IMR-90 (cell line): ENCODE data around the gene CBL. TPM values are rescaled to one million over a fixed set of nuclear protein-coding genes. Genes with fewer than 3 reads are reported as not detected.

Experiments used
- ATAC-seq: fragments of 200-7000 bp; cut with Tn5 transposase; 2 replicates; pipeline ENCODE4 v1.9.1; 2020; ENCODE audit warnings: low read depth, mild to moderate bottlenecking, moderate library complexity
- BruUV-seq: library from RNA; stranded (reverse); fragments of 400-500 nt; replicated peaks from 2 replicates; lab custom pipeline; 2021; lab: Mats Ljungman, UMichigan
- CTCF ChIA-PET: fragments of 300-600 bp; formaldehyde crosslinking; extraction: SDS; loops from one replicate; lab custom pipeline; 2021; ENCODE audit warnings: antibody characterized with exemption; lab: Yijun Ruan, JAX
- POLR2A ChIA-PET: fragments of 300-600 bp; sonication (Branson Sonifier 250); formaldehyde crosslinking; loops from one replicate; lab custom pipeline; 2022; ENCODE audit warnings: antibody characterized with exemption; ENCODE audit not compliant: unreplicated experiment; lab: Charles Lee
- DNase-seq: peaks from one replicate; pipeline ENCODE4 v3.0.0; 2013
- H2AFZ ChIP-seq: replicated peaks from 2 replicates; pipeline ENCODE3; 2013; ENCODE audit warnings: low read length, mild to moderate bottlenecking; ENCODE audit not compliant: poor library complexity
- H2AK5ac ChIP-seq: 2 replicates; pipeline ENCODE4 v1.6.1; 2013; ENCODE audit warnings: low read depth, low read length, inconsistent platforms
- H2AK9ac ChIP-seq: replicated peaks from 2 replicates; pipeline ENCODE3; 2013; ENCODE audit warnings: mild to moderate bottlenecking, low read depth, low read length, moderate library complexity; ENCODE audit not compliant: poor library complexity
- H2BK120ac ChIP-seq: 2 replicates; pipeline ENCODE4 v1.6.1; 2013; ENCODE audit warnings: low read depth, low read length, inconsistent platforms
- H2BK15ac ChIP-seq: 3 replicates; pipeline ENCODE4 v1.6.1; 2013; ENCODE audit warnings: low read depth, low read length, inconsistent platforms
- H2BK20ac ChIP-seq: 2 replicates; pipeline ENCODE4 v1.6.1; 2013; ENCODE audit warnings: low read depth, mild to moderate bottlenecking, inconsistent platforms, low read length, moderate library complexity
- H2BK5ac ChIP-seq: 2 replicates; pipeline ENCODE4 v1.6.1; 2013; ENCODE audit warnings: mild to moderate bottlenecking, low read depth, low read length, inconsistent platforms; ENCODE audit not compliant: poor library complexity, severe bottlenecking
- H3K14ac ChIP-seq: replicated peaks from 2 replicates; pipeline ENCODE4 v1.6.1; 2013; ENCODE audit warnings: low read depth, low read length, inconsistent platforms
- H3K18ac ChIP-seq: 2 replicates; pipeline ENCODE4 v1.6.1; 2013; ENCODE audit warnings: low read depth, low read length, control low read depth
- H3K23ac ChIP-seq: 2 replicates; pipeline ENCODE4 v1.6.1; 2013; ENCODE audit warnings: low read depth, low read length, inconsistent platforms
- H3K27ac ChIP-seq: 2 replicates; pipeline ENCODE4 v1.5.1; 2013; ENCODE audit warnings: mild to moderate bottlenecking, control low read depth, low read length; ENCODE audit not compliant: insufficient read depth
- H3K27me3 ChIP-seq: 2 replicates; pipeline ENCODE4 v1.6.1; 2013; ENCODE audit warnings: low read length; ENCODE audit not compliant: control insufficient read depth, insufficient read depth
- H3K36me3 ChIP-seq: 2 replicates; pipeline ENCODE4 v1.6.1; 2013; ENCODE audit warnings: low read length, mixed read lengths; ENCODE audit not compliant: control insufficient read depth, insufficient read depth
- H3K4ac ChIP-seq: 2 replicates; pipeline ENCODE4 v1.6.1; 2013; ENCODE audit warnings: low read depth, low read length, inconsistent platforms
- H3K4me1 ChIP-seq: 2 replicates; pipeline ENCODE4 v1.6.1; 2013; ENCODE audit warnings: low read length, mixed read lengths; ENCODE audit not compliant: control insufficient read depth, insufficient read depth
- H3K4me2 ChIP-seq: 2 replicates; pipeline ENCODE4 v1.6.1; 2013; ENCODE audit warnings: low read depth, mild to moderate bottlenecking, control low read depth, low read length, moderate library complexity
- H3K4me3 ChIP-seq: 2 replicates; pipeline ENCODE4 v1.5.1; 2013; ENCODE audit warnings: low read depth, mild to moderate bottlenecking, control low read depth, low read length, moderate library complexity; ENCODE audit not compliant: insufficient read depth
- H3K56ac ChIP-seq: 2 replicates; pipeline ENCODE4 v1.6.1; 2013; ENCODE audit warnings: low read length, inconsistent platforms; ENCODE audit not compliant: insufficient read depth; ENCODE audit errors: extremely low read depth
- H3K79me1 ChIP-seq, 2 experiments: 2 replicates each; pipeline ENCODE4 v1.6.1; 2013; ENCODE audit warnings: low read length in 2 of 2, inconsistent platforms in 1 of 2, low read depth in 1 of 2
- H3K9ac ChIP-seq: 2 replicates; pipeline ENCODE4 v1.6.1; 2013; ENCODE audit warnings: low read depth, low read length, control low read depth
- H3K9me1 ChIP-seq: 2 replicates; pipeline ENCODE4 v1.6.1; 2013; ENCODE audit warnings: low read length, inconsistent platforms; ENCODE audit not compliant: insufficient read depth
- H3K9me3 ChIP-seq: 2 replicates; pipeline ENCODE4 v1.6.1; 2013; ENCODE audit warnings: low read length; ENCODE audit not compliant: control insufficient read depth, insufficient read depth
- H4K20me1 ChIP-seq: 2 replicates; pipeline ENCODE4 v1.6.1; 2013; ENCODE audit warnings: low read length, inconsistent platforms; ENCODE audit not compliant: insufficient read depth
- H4K5ac ChIP-seq: 2 replicates; pipeline ENCODE4 v1.6.1; 2013; ENCODE audit warnings: mild to moderate bottlenecking, low read depth, low read length, control low read depth
- H4K8ac ChIP-seq, 2 experiments: 2 replicates each; pipeline ENCODE4 v1.6.1; 2013; ENCODE audit warnings: low read depth in 2 of 2, low read length in 2 of 2, control low read depth in 1 of 2, inconsistent platforms in 1 of 2
- H4K91ac ChIP-seq: 2 replicates; pipeline ENCODE4 v1.6.1; 2013; ENCODE audit warnings: low read depth, low read length, inconsistent platforms; ENCODE audit not compliant: insufficient read depth
- CEBPB ChIP-seq: IDR thresholded peaks from 2 replicates; pipeline ENCODE4 v1.6.1; 2012; ENCODE audit warnings: low read depth, low read length, improper control_type of control experiment
- FOS ChIP-seq: fragments of 150-350 bp; IDR thresholded peaks from 2 replicates; pipeline ENCODE4 v1.6.1; 2016; ENCODE audit warnings: low read depth, low read length
- MAFK ChIP-seq: IDR thresholded peaks from 2 replicates; pipeline ENCODE4 v1.6.1; 2012; ENCODE audit warnings: low read depth, low read length, improper control_type of control experiment
- MXI1 ChIP-seq: IDR thresholded peaks from 2 replicates; pipeline ENCODE4 v1.6.1; 2012; ENCODE audit warnings: low read depth, mild to moderate bottlenecking, low read length, moderate library complexity, borderline replicate concordance
- RCOR1 ChIP-seq: IDR thresholded peaks from 2 replicates; pipeline ENCODE4 v1.6.1; 2012; ENCODE audit warnings: mild to moderate bottlenecking, low read length, improper control_type of control experiment; ENCODE audit not compliant: insufficient replicate concordance
- RFX5 ChIP-seq: IDR thresholded peaks from 2 replicates; pipeline ENCODE4 v1.8.0; 2012; ENCODE audit warnings: low read depth, mild to moderate bottlenecking, low read length, moderate library complexity
- SMC3 ChIP-seq: fragments of 150-350 bp; IDR thresholded peaks from 2 replicates; pipeline ENCODE4 v1.6.1; 2016; ENCODE audit warnings: low read depth, mild to moderate bottlenecking, antibody characterized with exemption, low read length, moderate library complexity
- WGBS, 2 experiments: methylation state at CpG; one replicate each; pipeline versions ENCODE4 v1.1.5 to v1.1.7; 2013; ENCODE audit warnings: missing lambda C conversion rate in 2 of 2; ENCODE audit not compliant: insufficient read length in 1 of 2; ENCODE audit errors: extremely low coverage in 2 of 2; 5-methylcytosine and 5-hydroxymethylcytosine counted together
- dilution Hi-C: fragments of 300-500 bp; cut with HindIII; formaldehyde crosslinking; loops from one replicate; pipeline ENCODE4 v1.14.3; 2018; ENCODE audit warnings: low sequenced_read_pairs; ENCODE audit not compliant: unreplicated experiment
- in situ Hi-C: fragments of 300-500 bp; cut with MboI; formaldehyde crosslinking; loops from 3 replicates; pipeline ENCODE4 v1.14.3; 2019; ENCODE audit warnings: low sequenced_read_pairs, inconsistent platforms, mixed read lengths
- intact Hi-C: fragments of 100-400 bp; cut with micrococcal nuclease; formaldehyde crosslinking; loops from 2 replicates; pipeline ENCODE4 v1.10.0; 2022
- polyA plus RNA-seq, 3 experiments: library from polyadenylated mRNA; depleted of rRNA; stranded (reverse); fragments of >200 nt; gene quantifications; 2 replicates each; pipeline ENCODE4 v1.2.3, GENCODE V29; 2012; ENCODE audit warnings: low replicate concordance in 1 of 3
- total RNA-seq: library from RNA; depleted of rRNA; stranded (reverse); fragments of >200 nt; gene quantifications from 2 replicates; pipeline ENCODE4 v1.2.3, GENCODE V29; 2012
- TF ChIP-seq, protein P1 (sequence below): fragments of 150-350 bp; IDR thresholded peaks from 2 replicates; pipeline ENCODE4 v1.6.1; 2016; ENCODE audit warnings: low read depth, mild to moderate bottlenecking, low read length, moderate library complexity, borderline replicate concordance

Gene CBL
- total and polyA plus RNA-seq, 2 of the 4 experiments (the other 2 are of a cell fraction): 6.1 to 11.8 TPM

GRCh38 chr11:119303227-119303718, 97.1 kb downstream of the CBL start:
- Histone ChIP-seq H3K27ac (no peak overlapping the region), H2BK5ac (no peak overlapping the region), H2BK15ac (no peak overlapping the region), H2AFZ (no peak overlapping the region), H3K36me3 (peaks cover 35% of the 10 kb centered on the region), H4K20me1 (peaks cover 7% of the 10 kb centered on the region), H3K9me1 (peaks cover 13% of the 10 kb centered on the region), H3K18ac (no peak overlapping the region), H2AK9ac (no peak overlapping the region), H3K79me1 (peaks cover 10 to 56% of the 10 kb centered on the region in 2 experiments), H4K5ac (no peak overlapping the region), H4K8ac (no peak overlapping the region), H3K4me3 (no peak overlapping the region), H3K23ac (no peak overlapping the region), H3K14ac (no peak overlapping the region), H2BK120ac (no peak overlapping the region), H3K56ac (no peak overlapping the region), H3K9me3 (no peaks in the 10 kb centered on the region), H4K91ac (no peak overlapping the region), H3K4me2 (no peak overlapping the region), H2AK5ac (no peak overlapping the region), H3K4me1 (peaks cover 8% of the 10 kb centered on the region), H2BK20ac (no peak overlapping the region), H3K27me3 (no peaks in the 10 kb centered on the region), H3K9ac (no peak overlapping the region), H3K4ac (no peak overlapping the region)
- intact Hi-C loops (no loop called here), dilution Hi-C loops (no loop called here), in situ Hi-C loops (no loop called here)
- TF ChIP-seq RCOR1: no peak
- no peak for TF ChIP-seq MXI1
- TF ChIP-seq, protein P1, sequence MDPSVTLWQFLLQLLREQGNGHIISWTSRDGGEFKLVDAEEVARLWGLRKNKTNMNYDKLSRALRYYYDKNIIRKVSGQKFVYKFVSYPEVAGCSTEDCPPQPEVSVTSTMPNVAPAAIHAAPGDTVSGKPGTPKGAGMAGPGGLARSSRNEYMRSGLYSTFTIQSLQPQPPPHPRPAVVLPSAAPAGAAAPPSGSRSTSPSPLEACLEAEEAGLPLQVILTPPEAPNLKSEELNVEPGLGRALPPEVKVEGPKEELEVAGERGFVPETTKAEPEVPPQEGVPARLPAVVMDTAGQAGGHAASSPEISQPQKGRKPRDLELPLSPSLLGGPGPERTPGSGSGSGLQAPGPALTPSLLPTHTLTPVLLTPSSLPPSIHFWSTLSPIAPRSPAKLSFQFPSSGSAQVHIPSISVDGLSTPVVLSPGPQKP: no peak
- no peak for TF ChIP-seq SMC3
- TF ChIP-seq RFX5: no peak
- no peak for TF ChIP-seq FOS
- TF ChIP-seq MAFK: no peak
- TF ChIP-seq CEBPB: peak; percentile 65
- no TSS peak for BruUV-seq
- ATAC-seq (no peak), DNase-seq (no peak)
- ChIA-PET POLR2A (no interaction called here), CTCF (no interaction called here)
- no CpG with 5 or more reads among the region's 5 CpGs for WGBS, 2 experiments
